ENCODE results near the gene ZFR2. TPM values are rescaled to one million over a fixed set of nuclear protein-coding genes. Genes with fewer than 3 reads are reported as not detected.

The ZFR2 gene
- total and polyA plus RNA-seq, 10 of the 15 experiments (the other 5 are each of a cell fraction or from before 2014, with no cell fraction given) = 0.18 TPM; not detected in 9

- no peak for TF ChIP-seq PKNOX1 (IDR thresholded peaks at IDR 0.05)
These were observed 39.6 kb upstream of the ZFR2 start (continued) for GRCh38 chr19:3908266-3909054.

- H3K4me3 ChIP-seq = no peak overlapping the region
- in situ Hi-C loops (cut with MboI) = no loop called here
- TF ChIP-seq CREB1 (IDR thresholded peaks at IDR 0.05; ENCODE audit: low read depth) (no peak), ASH2L (IDR thresholded peaks at IDR 0.05; ENCODE audit: borderline replicate concordance, low read depth) (no peak), ZBED1 (IDR thresholded peaks at IDR 0.05; ENCODE audit: borderline replicate concordance) (no peak), POLR2A (IDR thresholded peaks at IDR 0.05; ENCODE audit: low read depth, low read length) (no peak), SPI1 (IDR thresholded peaks at IDR 0.05; ENCODE audit: borderline replicate concordance, insufficient read depth, low read depth, low read length) (no peak), BACH1 (IDR thresholded peaks at IDR 0.05; ENCODE audit: borderline replicate concordance) (no peak), SREBF1 (IDR thresholded peaks at IDR 0.05; ENCODE audit: low read length) (no peak), CREM (IDR thresholded peaks at IDR 0.05; ENCODE audit: low read depth) (no peak), RBBP5 (conservative IDR thresholded peaks at IDR 0.05) (no peak), BCLAF1 (IDR thresholded peaks at IDR 0.05) (no peak), PAX8 (IDR thresholded peaks at IDR 0.05) (no peak), RCOR1 (conservative IDR thresholded peaks at IDR 0.05; ENCODE audit: low read depth, low read length) (no peak), ATF7 (IDR thresholded peaks at IDR 0.05; ENCODE audit: low read depth) (no peak), RAD51 (IDR thresholded peaks at IDR 0.05) (no peak), HSF1 (IDR thresholded peaks at IDR 0.05; ENCODE audit: low read depth, low read length) (no peak), ZNF384 (IDR thresholded peaks at IDR 0.05; ENCODE audit: borderline replicate concordance, low read depth, low read length) (no peak), ESRRA (IDR thresholded peaks at IDR 0.05; ENCODE audit: low read length) (no peak), GATAD2B (conservative IDR thresholded peaks at IDR 0.05; ENCODE audit: low read depth) (no peak)
- BruUV-seq (replicated peaks) = no TSS peak
- ChIA-PET RAD21 (ENCODE audit: unreplicated experiment) (no interaction called here), POLR2A (no interaction called here), SMC1A (ENCODE audit: uncharacterized antibody, unreplicated experiment) (no interaction called here), CTCF (no interaction called here)
- no peaks in the 10 kb centered on the region for H3K4me1 ChIP-seq (ENCODE audit: control insufficient read depth, insufficient read depth, low read length)
- no peak overlapping the region for H3K9ac ChIP-seq (ENCODE audit: control insufficient read depth, insufficient read depth, low read length)
- no peaks in the 10 kb centered on the region for H3K27me3 ChIP-seq (replicated peaks in 1 of 2; ENCODE audit: control insufficient read depth in 2 of 2, insufficient read depth in 2 of 2, low read length in 1 of 2)
- no peak for DNase-seq (ENCODE audit: low read depth, low spot score)
- H3K36me3 ChIP-seq (ENCODE audit: control insufficient read depth in 2 of 2, insufficient read depth in 2 of 2, low read length in 1 of 2) = no peaks in the 10 kb centered on the region
- no peak for ATAC-seq
- no peak overlapping the region for H3K27ac ChIP-seq (ENCODE audit: control insufficient read depth, insufficient read depth)
- FAIRE-seq = no peak
- 64% methylated on average over 46 of the region's 50 CpGs for WGBS (ENCODE audit: insufficient coverage, insufficient replicate concordance, low lambda C conversion rate, missing lambda C conversion rate)
- no peak overlapping the region for H3K4me2 ChIP-seq (ENCODE audit: control insufficient read depth, insufficient read depth)
- intact Hi-C loops (cut with micrococcal nuclease; ENCODE audit: unreplicated experiment) = no loop called here
- H4K20me1 ChIP-seq (ENCODE audit: control insufficient read depth, insufficient read depth) = no peaks in the 10 kb centered on the region
- no peaks in the 10 kb centered on the region for H3K79me2 ChIP-seq (ENCODE audit: control insufficient read depth, insufficient read depth, low read length)
- H3K9me3 ChIP-seq (replicated peaks; ENCODE audit: control insufficient read depth, insufficient read depth, low read length) = no peaks in the 10 kb centered on the region; the same call in 2 of the 3 replicates
- no peak overlapping the region for H2AFZ ChIP-seq (ENCODE audit: control insufficient read depth, low read depth, low read length)
These were observed 38.9 kb upstream of the ZFR2 start for GRCh38 chr19:3907626-3908265.
